MM.1S (cell line): ENCODE measurements around the gene SLC2A11.
"Not testable (repeated sequence)": the region's sequence is repeated elsewhere in the genome, so short reads cannot be mapped to it uniquely, and the experiment has no call there.

Experiments used
- DNase-seq: peaks from one replicate; pipeline ENCODE4 v3.0.0-alpha.2; 2015
- H2AFZ ChIP-seq: fragments of 300-600 bp; sonication (generic); 2 replicates; pipeline ENCODE4 v1.6.0; 2016; ENCODE audit warnings: antibody characterized with exemption, low read length
- H3F3A ChIP-seq: fragments of 300-600 bp; sonication (generic); 2 replicates; pipeline ENCODE4 v1.6.1; 2016; ENCODE audit warnings: mild to moderate bottlenecking, antibody characterized with exemption, low read length, moderate library complexity, mixed read lengths; ENCODE audit not compliant: insufficient read depth
- H3K27ac ChIP-seq: fragments of 300-600 bp; sonication (generic); 2 replicates; pipeline ENCODE4 v1.5.1; 2016; ENCODE audit warnings: mild to moderate bottlenecking, low read length
- H3K27me3 ChIP-seq: fragments of 300-600 bp; sonication (generic); replicated peaks from 2 replicates; pipeline ENCODE4 v1.6.0; 2016; ENCODE audit warnings: low read length; ENCODE audit not compliant: insufficient read depth
- H3K36me3 ChIP-seq: fragments of 300-600 bp; sonication (generic); replicated peaks from 2 replicates; pipeline ENCODE4 v1.6.1; 2016; ENCODE audit warnings: mild to moderate bottlenecking, low read length, mixed read lengths; ENCODE audit not compliant: insufficient read depth
- H3K4me1 ChIP-seq: fragments of 300-600 bp; sonication (generic); 2 replicates; pipeline ENCODE4 v1.6.1; 2016; ENCODE audit warnings: low read length, mixed read lengths
- H3K4me2 ChIP-seq: fragments of 300-600 bp; sonication (generic); 2 replicates; pipeline ENCODE4 v1.6.0; 2016; ENCODE audit warnings: low read depth, low read length
- H3K4me3 ChIP-seq: fragments of 300-600 bp; sonication (generic); 2 replicates; pipeline ENCODE4 v1.5.1; 2016; ENCODE audit warnings: low read length, mixed read lengths
- H3K79me2 ChIP-seq: fragments of 300-600 bp; sonication (generic); 2 replicates; pipeline ENCODE4 v1.6.1; 2016; ENCODE audit warnings: mixed run types, low read length, mixed read lengths
- H3K9ac ChIP-seq: fragments of 300-600 bp; sonication (generic); 2 replicates; pipeline ENCODE4 v1.6.1; 2016; ENCODE audit warnings: low read length, mixed read lengths
- H3K9me2 ChIP-seq: fragments of 300-600 bp; sonication (generic); replicated peaks from 2 replicates; pipeline ENCODE4 v1.6.1; 2016; ENCODE audit warnings: mild to moderate bottlenecking, low read length, mixed read lengths; ENCODE audit not compliant: insufficient read depth
- H3K9me3 ChIP-seq: fragments of 300-600 bp; sonication (generic); replicated peaks from 2 replicates; pipeline ENCODE4 v1.6.1; 2016; ENCODE audit warnings: mild to moderate bottlenecking, low read length, mixed read lengths; ENCODE audit not compliant: insufficient read depth
- H4K20me1 ChIP-seq: fragments of 300-600 bp; sonication (generic); 2 replicates; pipeline ENCODE4 v1.6.1; 2016; ENCODE audit warnings: mild to moderate bottlenecking, low read length, moderate library complexity, mixed read lengths; ENCODE audit not compliant: insufficient read depth
- CTCF ChIP-seq: fragments of 300-600 bp; sonication (generic); IDR thresholded peaks from 2 replicates; pipeline ENCODE4 v1.5.1; 2016; ENCODE audit warnings: antibody characterized with exemption, low read length, mixed read lengths
- EZH2 ChIP-seq: fragments of 300-600 bp; sonication (generic); optimal IDR thresholded peaks from 2 replicates; pipeline ENCODE3; 2017; ENCODE audit warnings: low read depth, mild to moderate bottlenecking, antibody characterized with exemption, low read length, mixed read lengths
- EZH2phosphoT487 ChIP-seq: fragments of 300-600 bp; sonication (generic); IDR thresholded peaks from 2 replicates; pipeline ENCODE4 v1.6.1; 2018; ENCODE audit warnings: antibody characterized with exemption, low read length

The SLC2A11 gene

GRCh38 chr22:23899042-23899745 is 41.5 kb downstream of the SLC2A11 start:
- peaks cover 7% of the 10 kb centered on the region; the same call in 1 of the 2 replicates for H3K36me3 ChIP-seq
- no peak overlapping the region for H3K9ac ChIP-seq
- no peak for DNase-seq
- H3K9me3 ChIP-seq = no peaks in the 10 kb centered on the region
- H4K20me1 ChIP-seq = peaks cover 8% of the 10 kb centered on the region; the same call in 1 of the 2 replicates
- peaks cover 27% of the 10 kb centered on the region for H3K79me2 ChIP-seq
- H3K4me2 ChIP-seq = no peak overlapping the region
- H3K27ac ChIP-seq = no peak overlapping the region
- no peak overlapping the region for H2AFZ ChIP-seq
- TF ChIP-seq EZH2 = no peak
- peaks cover 21% of the 10 kb centered on the region; the same call in 1 of the 2 replicates for H3F3A ChIP-seq
- H3K4me3 ChIP-seq = no peak overlapping the region
- H3K27me3 ChIP-seq = no peaks in the 10 kb centered on the region
- H3K9me2 ChIP-seq = no peaks in the 10 kb centered on the region
- no peaks in the 10 kb centered on the region; the same call in 1 of the 2 replicates for H3K4me1 ChIP-seq

- not testable (repeated sequence) for H3K4me2 ChIP-seq, H3K36me3 ChIP-seq, H3K27ac ChIP-seq, H3K27me3 ChIP-seq, H2AFZ ChIP-seq, H3K4me3 ChIP-seq, H3K4me1 ChIP-seq, H3K9ac ChIP-seq, DNase-seq, H4K20me1 ChIP-seq, H3K9me3 ChIP-seq, H3K9me2 ChIP-seq
- peaks cover 17% of the 10 kb centered on the region for H3K79me2 ChIP-seq
- H3F3A ChIP-seq = 0 out of 2 replicates have a peak, but pooled peaks cover 12% of the 10 kb centered on the region
These were observed 42.6 kb downstream of the SLC2A11 start for GRCh38 chr22:23900227-23900626.

- Histone ChIP-seq H3K27me3 (no peaks in the 10 kb centered on the region), H3K4me1 (no peaks in the 10 kb centered on the region), H4K20me1 (no peaks in the 10 kb centered on the region), H3K9me2 (no peaks in the 10 kb centered on the region), H3K9ac (no peak overlapping the region), H3K27ac (no peak overlapping the region), H3K36me3 (no peaks in the 10 kb centered on the region; the same call in 1 of the 2 replicates), H3K9me3 (no peaks in the 10 kb centered on the region), H3F3A (0 out of 2 replicates have a peak, but pooled peaks cover 12% of the 10 kb centered on the region), H3K4me2 (no peak overlapping the region), H2AFZ (no peak overlapping the region), H3K4me3 (no peak overlapping the region), H3K79me2 (peaks cover 3% of the 10 kb centered on the region; the same call in 1 of the 2 replicates)
- DNase-seq = no peak
- TF ChIP-seq EZH2phosphoT487 = no peak
- no peak for TF ChIP-seq EZH2
- TF ChIP-seq CTCF = no peak
These were observed 43.9 kb downstream of the SLC2A11 start for GRCh38 chr22:23901600-23901999.

- Histone ChIP-seq H3K36me3 (no peaks in the 10 kb centered on the region), H3K9ac (no peak overlapping the region), H3K27me3 (no peaks in the 10 kb centered on the region), H2AFZ (no peak overlapping the region), H3K4me2 (no peak overlapping the region), H3F3A (0 out of 2 replicates have a peak, but pooled peaks cover 6% of the 10 kb centered on the region), H3K79me2 (no peaks in the 10 kb centered on the region), H3K4me1 (no peaks in the 10 kb centered on the region), H3K27ac (no peak overlapping the region), H3K9me2 (no peaks in the 10 kb centered on the region), H3K9me3 (no peaks in the 10 kb centered on the region), H3K4me3 (no peak overlapping the region), H4K20me1 (no peaks in the 10 kb centered on the region)
- TF ChIP-seq EZH2 (no peak), EZH2phosphoT487 (no peak), CTCF (no peak)
- no peak for DNase-seq
These were observed 45.8 kb downstream of the SLC2A11 start for GRCh38 chr22:23903328-23903971.
